Skin epidermis (tissue), 12 donors: ENCODE measurements around the gene SCFD2.

Source experiments
- H3K27ac ChIP-seq, 21 experiments: fragments of 200-600 bp; sonication (generic) in 11 of 21; one replicate each; pipeline ENCODE4 v1.5.0; 2020; ENCODE audit warnings: mild to moderate bottlenecking in 3 of 21, inconsistent platforms in 2 of 21, moderate library complexity in 2 of 21
- H3K4me3 ChIP-seq, 7 experiments: fragments of 200-600 bp; sonication (generic) in 2 of 7; one replicate each; pipeline ENCODE4 v1.5.0; 2020; ENCODE audit warnings: inconsistent platforms in 2 of 7, mild to moderate bottlenecking in 2 of 7, moderate library complexity in 1 of 7

The SCFD2 gene

GRCh38 chr4:52956691-52957090 lies 409.2 kb downstream of the SCFD2 start:
- Histone ChIP-seq H3K27ac (no peak overlapping the region), H3K4me3 (no peak overlapping the region)

- Histone ChIP-seq H3K4me3 (no peak overlapping the region), H3K27ac (no peak overlapping the region)
Measured at GRCh38 chr4:52954560-52955170, 411.2 kb downstream of the SCFD2 start.

GRCh38 chr4:52952540-52952939 lies 413.3 kb downstream of the SCFD2 start:
- no peak overlapping the region for H3K4me3 ChIP-seq
- H3K27ac ChIP-seq = no peak overlapping the region

- Histone ChIP-seq H3K4me3 (no peak overlapping the region), H3K27ac (no peak overlapping the region)
Measured at GRCh38 chr4:52951016-52951415, 414.8 kb downstream of the SCFD2 start.

GRCh38 chr4:52950226-52950625 lies 415.6 kb downstream of the SCFD2 start:
- Histone ChIP-seq H3K4me3 (no peak overlapping the region), H3K27ac (no peak overlapping the region)

GRCh38 chr4:52949336-52949735 lies 416.5 kb downstream of the SCFD2 start:
- Histone ChIP-seq H3K27ac (no peak overlapping the region), H3K4me3 (no peak overlapping the region)

GRCh38 chr4:52948057-52948423 lies 417.8 kb downstream of the SCFD2 start:
- no peak overlapping the region for H3K4me3 ChIP-seq
- H3K27ac ChIP-seq = no peak overlapping the region

- H3K27ac ChIP-seq = no peak overlapping the region
- H3K4me3 ChIP-seq = no peak overlapping the region
Measured at GRCh38 chr4:52947401-52948056, 418.3 kb downstream of the SCFD2 start.

GRCh38 chr4:52946855-52947254 lies 419.0 kb downstream of the SCFD2 start:
- no peak overlapping the region for H3K4me3 ChIP-seq
- H3K27ac ChIP-seq = no peak overlapping the region

- Histone ChIP-seq H3K27ac (no peak overlapping the region), H3K4me3 (no peak overlapping the region)
Measured at GRCh38 chr4:52945982-52946381, 419.9 kb downstream of the SCFD2 start.

GRCh38 chr4:52945326-52945898 lies 420.4 kb downstream of the SCFD2 start:
- Histone ChIP-seq H3K4me3 (no peak overlapping the region), H3K27ac (no peak overlapping the region)

GRCh38 chr4:52943677-52944076 lies 422.2 kb downstream of the SCFD2 start:
- Histone ChIP-seq H3K27ac (no peak overlapping the region), H3K4me3 (no peak overlapping the region)

- Histone ChIP-seq H3K4me3 (no peak overlapping the region), H3K27ac (no peak overlapping the region)
Measured at GRCh38 chr4:52942936-52943335, 422.9 kb downstream of the SCFD2 start.

GRCh38 chr4:52941450-52941849 lies 424.4 kb downstream of the SCFD2 start:
- H3K27ac ChIP-seq = no peak overlapping the region
- H3K4me3 ChIP-seq = no peak overlapping the region

- Histone ChIP-seq H3K4me3 (no peak overlapping the region), H3K27ac (no peak overlapping the region)
Measured at GRCh38 chr4:52939739-52940138, 426.1 kb downstream of the SCFD2 start.

GRCh38 chr4:52939325-52939724 lies 426.5 kb downstream of the SCFD2 start:
- Histone ChIP-seq H3K27ac (no peak overlapping the region), H3K4me3 (no peak overlapping the region)

- H3K4me3 ChIP-seq = no peak overlapping the region
- no peak overlapping the region for H3K27ac ChIP-seq
Measured at GRCh38 chr4:52937829-52938228, 428.0 kb downstream of the SCFD2 start.

GRCh38 chr4:52936729-52937128 lies 429.1 kb downstream of the SCFD2 start:
- Histone ChIP-seq H3K4me3 (no peak overlapping the region), H3K27ac (no peak overlapping the region)

GRCh38 chr4:52935317-52935716 lies 430.5 kb downstream of the SCFD2 start:
- Histone ChIP-seq H3K4me3 (no peak overlapping the region), H3K27ac (no peak overlapping the region)

GRCh38 chr4:52933738-52934137 lies 432.1 kb downstream of the SCFD2 start:
- Histone ChIP-seq H3K27ac (no peak overlapping the region), H3K4me3 (no peak overlapping the region)

- no peak overlapping the region for H3K4me3 ChIP-seq
- no peak overlapping the region for H3K27ac ChIP-seq
Measured at GRCh38 chr4:52932591-52933470, 433.0 kb downstream of the SCFD2 start.
